ENCODE data around the gene COL1A2.

The COL1A2 gene

GRCh38 chr7:94374231-94374630, 20.5 kb upstream of the COL1A2 start:
- no peaks in the 10 kb centered on the region for H3K9me3 ChIP-seq (ENCODE audit: insufficient read depth, low read depth, low read length)
- TF ChIP-seq, protein P1, sequence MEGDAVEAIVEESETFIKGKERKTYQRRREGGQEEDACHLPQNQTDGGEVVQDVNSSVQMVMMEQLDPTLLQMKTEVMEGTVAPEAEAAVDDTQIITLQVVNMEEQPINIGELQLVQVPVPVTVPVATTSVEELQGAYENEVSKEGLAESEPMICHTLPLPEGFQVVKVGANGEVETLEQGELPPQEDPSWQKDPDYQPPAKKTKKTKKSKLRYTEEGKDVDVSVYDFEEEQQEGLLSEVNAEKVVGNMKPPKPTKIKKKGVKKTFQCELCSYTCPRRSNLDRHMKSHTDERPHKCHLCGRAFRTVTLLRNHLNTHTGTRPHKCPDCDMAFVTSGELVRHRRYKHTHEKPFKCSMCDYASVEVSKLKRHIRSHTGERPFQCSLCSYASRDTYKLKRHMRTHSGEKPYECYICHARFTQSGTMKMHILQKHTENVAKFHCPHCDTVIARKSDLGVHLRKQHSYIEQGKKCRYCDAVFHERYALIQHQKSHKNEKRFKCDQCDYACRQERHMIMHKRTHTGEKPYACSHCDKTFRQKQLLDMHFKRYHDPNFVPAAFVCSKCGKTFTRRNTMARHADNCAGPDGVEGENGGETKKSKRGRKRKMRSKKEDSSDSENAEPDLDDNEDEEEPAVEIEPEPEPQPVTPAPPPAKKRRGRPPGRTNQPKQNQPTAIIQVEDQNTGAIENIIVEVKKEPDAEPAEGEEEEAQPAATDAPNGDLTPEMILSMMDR (conservative IDR thresholded peaks at IDR 0.05; ENCODE audit: low read length) = no peak
- no peak for TF ChIP-seq EZH2phosphoT487 (IDR thresholded peaks at IDR 0.05; ENCODE audit: borderline replicate concordance)
- no peaks in the 10 kb centered on the region for H4K20me1 ChIP-seq (ENCODE audit: insufficient read depth, low read length, poor library complexity, severe bottlenecking)
- peak overlapping the region; percentile 53 for H3K4me2 ChIP-seq (ENCODE audit: low read depth, low read length, poor library complexity, severe bottlenecking)
- H3K79me2 ChIP-seq (ENCODE audit: insufficient read depth, low read length) = no peaks in the 10 kb centered on the region
- H3K27me3 ChIP-seq (ENCODE audit: insufficient read depth, low read length, poor library complexity, severe bottlenecking) = no peaks in the 10 kb centered on the region
- no peaks in the 10 kb centered on the region for H3K36me3 ChIP-seq (ENCODE audit: insufficient read depth, low read length)
- H3K4me1 ChIP-seq (ENCODE audit: insufficient read depth, low read length, poor library complexity, severe bottlenecking) = peaks cover 13% of the 10 kb centered on the region
- no peaks in the 10 kb centered on the region for H3F3A ChIP-seq (ENCODE audit: low read depth)
- no peaks in the 10 kb centered on the region for H3K9me2 ChIP-seq (replicated peaks; ENCODE audit: low read depth, low read length)
- H2AFZ ChIP-seq (ENCODE audit: low read length) = peak overlapping the region; percentile 76
- no peak overlapping the region for H3K9ac ChIP-seq (ENCODE audit: low read depth, low read length, poor library complexity, severe bottlenecking)
- no peak overlapping the region for H3K4me3 ChIP-seq (ENCODE audit: low read length, poor library complexity, severe bottlenecking)

DNA sequence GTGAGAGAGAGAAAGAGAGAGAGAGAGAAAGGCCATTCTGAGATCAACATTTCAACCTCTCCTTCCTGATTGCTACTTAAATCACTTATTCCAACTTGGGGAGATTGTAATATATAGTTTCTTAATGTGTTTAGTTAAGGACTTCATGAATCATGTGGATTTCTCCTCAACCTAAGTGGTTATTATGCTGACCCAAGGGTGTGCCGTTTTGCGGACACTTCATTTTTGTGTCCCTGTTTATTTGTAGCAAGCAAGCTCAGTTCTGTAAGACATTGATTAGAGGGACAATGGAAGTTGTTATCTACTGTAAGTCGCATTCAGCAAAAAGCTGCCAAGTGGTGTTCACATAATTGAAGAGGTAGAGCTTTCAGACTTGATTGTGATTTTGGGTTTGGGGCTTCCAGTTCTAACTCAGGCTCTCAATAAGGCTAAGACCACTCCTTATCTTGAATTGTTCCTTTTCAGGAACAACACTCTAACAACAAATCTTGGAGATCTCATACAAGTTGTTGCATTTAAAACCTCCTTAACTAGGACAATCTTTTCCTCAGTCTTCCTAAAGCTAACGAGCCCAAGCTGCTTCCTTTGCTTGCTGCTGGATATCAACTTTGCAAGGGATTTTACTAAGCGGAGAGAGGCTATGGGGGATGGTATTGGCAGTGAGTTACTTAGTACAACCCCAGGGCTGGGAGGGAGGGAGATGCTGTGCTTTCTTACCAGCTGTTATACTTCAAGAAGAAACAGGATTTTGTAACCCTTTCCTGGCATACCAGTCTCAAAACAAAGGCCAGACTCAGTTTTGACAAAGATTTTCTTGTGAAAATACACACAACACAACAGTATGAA, 19.8 kb upstream of the COL1A2 start:
- Histone ChIP-seq H2AFZ (ENCODE audit: low read length) (peak overlapping the region; percentile 76), H3K9ac (ENCODE audit: low read depth, low read length, poor library complexity, severe bottlenecking) (no peak overlapping the region)
- TF ChIP-seq, protein P1 (conservative IDR thresholded peaks at IDR 0.05; ENCODE audit: low read length) = no peak
- TF ChIP-seq EZH2phosphoT487 (IDR thresholded peaks at IDR 0.05; ENCODE audit: borderline replicate concordance) = no peak

DNA sequence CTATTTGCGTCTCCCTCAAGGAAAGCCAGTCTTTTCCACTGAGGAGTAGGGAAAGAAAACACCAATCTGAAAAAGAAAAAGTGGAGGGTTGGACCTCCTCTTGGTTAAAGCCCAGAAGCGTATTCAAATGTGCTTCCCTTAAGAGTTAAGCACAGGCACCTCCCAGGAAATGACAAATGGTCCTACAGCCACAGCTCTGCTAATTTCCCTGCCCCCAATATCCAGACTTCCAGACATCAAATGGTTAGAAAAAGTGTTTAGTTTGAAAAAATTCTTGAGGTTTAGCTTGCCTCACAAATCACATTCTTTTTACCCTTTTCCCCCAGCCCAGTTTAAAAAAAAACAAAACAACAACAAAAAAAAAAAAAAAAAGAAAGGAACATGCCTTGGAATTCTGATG, 19.0 kb upstream of the COL1A2 start:
- no peaks in the 10 kb centered on the region for H3K36me3 ChIP-seq (ENCODE audit: insufficient read depth, low read length)
- TF ChIP-seq EZH2phosphoT487 (IDR thresholded peaks at IDR 0.05; ENCODE audit: borderline replicate concordance) = no peak
- TF ChIP-seq, protein P1 (conservative IDR thresholded peaks at IDR 0.05; ENCODE audit: low read length) = no peak
- peak overlapping the region; percentile 53 for H3K4me2 ChIP-seq (ENCODE audit: low read depth, low read length, poor library complexity, severe bottlenecking)
- no peaks in the 10 kb centered on the region for H3K9me3 ChIP-seq (ENCODE audit: insufficient read depth, low read depth, low read length)
- H4K20me1 ChIP-seq (ENCODE audit: insufficient read depth, low read length, poor library complexity, severe bottlenecking) = no peaks in the 10 kb centered on the region
- no peak overlapping the region for H3K9ac ChIP-seq (ENCODE audit: low read depth, low read length, poor library complexity, severe bottlenecking)
- H3K79me2 ChIP-seq (ENCODE audit: insufficient read depth, low read length) = no peaks in the 10 kb centered on the region
- H3K27me3 ChIP-seq (ENCODE audit: insufficient read depth, low read length, poor library complexity, severe bottlenecking) = no peaks in the 10 kb centered on the region
- peak overlapping the region; percentile 35 for H3K4me3 ChIP-seq (ENCODE audit: low read length, poor library complexity, severe bottlenecking)
- no peaks in the 10 kb centered on the region for H3F3A ChIP-seq (ENCODE audit: low read depth)
- H3K9me2 ChIP-seq (replicated peaks; ENCODE audit: low read depth, low read length) = no peaks in the 10 kb centered on the region
- H3K4me1 ChIP-seq (ENCODE audit: insufficient read depth, low read length, poor library complexity, severe bottlenecking) = peaks cover 13% of the 10 kb centered on the region
- H2AFZ ChIP-seq (ENCODE audit: low read length) = peak overlapping the region; percentile 76; the same call in 1 of the 2 replicates

More for the DNA sequence above, 19.8 kb upstream of the COL1A2 start:
- no peaks in the 10 kb centered on the region for H3K27me3 ChIP-seq (ENCODE audit: insufficient read depth, low read length, poor library complexity, severe bottlenecking)
- H3K9me3 ChIP-seq (ENCODE audit: insufficient read depth, low read depth, low read length) = no peaks in the 10 kb centered on the region
- H3K4me1 ChIP-seq (ENCODE audit: insufficient read depth, low read length, poor library complexity, severe bottlenecking) = peaks cover 13% of the 10 kb centered on the region
- H3F3A ChIP-seq (ENCODE audit: low read depth) = no peaks in the 10 kb centered on the region
- no peaks in the 10 kb centered on the region for H3K79me2 ChIP-seq (ENCODE audit: insufficient read depth, low read length)
- no peaks in the 10 kb centered on the region for H3K36me3 ChIP-seq (ENCODE audit: insufficient read depth, low read length)
- H4K20me1 ChIP-seq (ENCODE audit: insufficient read depth, low read length, poor library complexity, severe bottlenecking) = no peaks in the 10 kb centered on the region
- H3K4me2 ChIP-seq (ENCODE audit: low read depth, low read length, poor library complexity, severe bottlenecking) = peak overlapping the region; percentile 53
- no peaks in the 10 kb centered on the region for H3K9me2 ChIP-seq (replicated peaks; ENCODE audit: low read depth, low read length)
- peak overlapping the region; percentile 35 for H3K4me3 ChIP-seq (ENCODE audit: low read length, poor library complexity, severe bottlenecking)
